MM.1S (cell line): Measurements from ENCODE around the gene PRM2.

Source experiments
- DNase-seq: peaks from one replicate; pipeline ENCODE4 v3.0.0-alpha.2; 2015
- H2AFZ ChIP-seq: fragments of 300-600 bp; sonication (generic); 2 replicates; pipeline ENCODE4 v1.6.0; 2016; ENCODE audit warnings: antibody characterized with exemption, low read length
- H3F3A ChIP-seq: fragments of 300-600 bp; sonication (generic); 2 replicates; pipeline ENCODE4 v1.6.1; 2016; ENCODE audit warnings: mild to moderate bottlenecking, antibody characterized with exemption, low read length, moderate library complexity, mixed read lengths; ENCODE audit not compliant: insufficient read depth
- H3K27ac ChIP-seq: fragments of 300-600 bp; sonication (generic); 2 replicates; pipeline ENCODE4 v1.5.1; 2016; ENCODE audit warnings: mild to moderate bottlenecking, low read length
- H3K27me3 ChIP-seq: fragments of 300-600 bp; sonication (generic); replicated peaks from 2 replicates; pipeline ENCODE4 v1.6.0; 2016; ENCODE audit warnings: low read length; ENCODE audit not compliant: insufficient read depth
- H3K36me3 ChIP-seq: fragments of 300-600 bp; sonication (generic); replicated peaks from 2 replicates; pipeline ENCODE4 v1.6.1; 2016; ENCODE audit warnings: mild to moderate bottlenecking, low read length, mixed read lengths; ENCODE audit not compliant: insufficient read depth
- H3K4me1 ChIP-seq: fragments of 300-600 bp; sonication (generic); 2 replicates; pipeline ENCODE4 v1.6.1; 2016; ENCODE audit warnings: low read length, mixed read lengths
- H3K4me2 ChIP-seq: fragments of 300-600 bp; sonication (generic); 2 replicates; pipeline ENCODE4 v1.6.0; 2016; ENCODE audit warnings: low read depth, low read length
- H3K4me3 ChIP-seq: fragments of 300-600 bp; sonication (generic); 2 replicates; pipeline ENCODE4 v1.5.1; 2016; ENCODE audit warnings: low read length, mixed read lengths
- H3K79me2 ChIP-seq: fragments of 300-600 bp; sonication (generic); 2 replicates; pipeline ENCODE4 v1.6.1; 2016; ENCODE audit warnings: mixed run types, low read length, mixed read lengths
- H3K9ac ChIP-seq: fragments of 300-600 bp; sonication (generic); 2 replicates; pipeline ENCODE4 v1.6.1; 2016; ENCODE audit warnings: low read length, mixed read lengths
- H3K9me2 ChIP-seq: fragments of 300-600 bp; sonication (generic); replicated peaks from 2 replicates; pipeline ENCODE4 v1.6.1; 2016; ENCODE audit warnings: mild to moderate bottlenecking, low read length, mixed read lengths; ENCODE audit not compliant: insufficient read depth
- H3K9me3 ChIP-seq: fragments of 300-600 bp; sonication (generic); replicated peaks from 2 replicates; pipeline ENCODE4 v1.6.1; 2016; ENCODE audit warnings: mild to moderate bottlenecking, low read length, mixed read lengths; ENCODE audit not compliant: insufficient read depth
- H4K20me1 ChIP-seq: fragments of 300-600 bp; sonication (generic); 2 replicates; pipeline ENCODE4 v1.6.1; 2016; ENCODE audit warnings: mild to moderate bottlenecking, low read length, moderate library complexity, mixed read lengths; ENCODE audit not compliant: insufficient read depth
- EZH2 ChIP-seq: fragments of 300-600 bp; sonication (generic); optimal IDR thresholded peaks from 2 replicates; pipeline ENCODE3; 2017; ENCODE audit warnings: low read depth, mild to moderate bottlenecking, antibody characterized with exemption, low read length, mixed read lengths
- EZH2phosphoT487 ChIP-seq: fragments of 300-600 bp; sonication (generic); IDR thresholded peaks from 2 replicates; pipeline ENCODE4 v1.6.1; 2018; ENCODE audit warnings: antibody characterized with exemption, low read length
- TF ChIP-seq, protein P1 (sequence below): fragments of 300-600 bp; sonication (generic); IDR thresholded peaks from 2 replicates; pipeline ENCODE4 v1.5.1; 2016; ENCODE audit warnings: antibody characterized with exemption, low read length, mixed read lengths

PRM2 gene

DNA sequence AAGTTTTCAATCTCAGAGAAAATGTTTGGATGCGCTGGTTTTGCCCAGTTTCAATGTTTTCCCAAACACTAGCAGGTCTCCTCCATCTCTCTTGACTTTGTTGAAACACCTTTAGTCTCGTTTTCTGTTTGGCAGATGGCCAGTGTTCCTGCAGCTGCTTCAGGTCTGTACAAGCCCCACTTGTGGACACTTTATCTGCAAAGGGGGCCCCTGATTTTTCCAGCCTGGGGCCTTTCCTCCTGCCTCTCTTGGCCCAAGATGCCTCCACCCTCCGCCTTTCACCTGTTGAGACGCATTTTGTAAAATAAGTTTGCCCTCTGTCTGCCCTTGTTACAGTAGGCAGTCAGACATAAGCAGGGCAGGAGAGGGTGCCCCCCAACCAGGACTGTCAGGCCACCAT, 26.7 kb upstream of the PRM2 start:
- Histone ChIP-seq H3K79me2 (no peaks in the 10 kb centered on the region), H3K4me2 (0 out of 2 replicates have a peak overlapping the region, but pooled peaks have one; percentile 22), H3K36me3 (no peaks in the 10 kb centered on the region), H2AFZ (no peak overlapping the region), H3F3A (peaks cover 11% of the 10 kb centered on the region; the same call in 1 of the 2 replicates), H3K4me1 (peaks cover 11% of the 10 kb centered on the region), H3K4me3 (no peak overlapping the region), H3K9me3 (no peaks in the 10 kb centered on the region), H3K9me2 (no peaks in the 10 kb centered on the region), H4K20me1 (no peaks in the 10 kb centered on the region), H3K27me3 (0 out of 2 replicates have a peak, but pooled peaks cover 4% of the 10 kb centered on the region), H3K9ac (peak overlapping the region; percentile 16; the same call in 1 of the 2 replicates), H3K27ac (peak overlapping the region; percentile 36; the same call in 1 of the 2 replicates)
- no peak for TF ChIP-seq EZH2
- TF ChIP-seq, protein P1, sequence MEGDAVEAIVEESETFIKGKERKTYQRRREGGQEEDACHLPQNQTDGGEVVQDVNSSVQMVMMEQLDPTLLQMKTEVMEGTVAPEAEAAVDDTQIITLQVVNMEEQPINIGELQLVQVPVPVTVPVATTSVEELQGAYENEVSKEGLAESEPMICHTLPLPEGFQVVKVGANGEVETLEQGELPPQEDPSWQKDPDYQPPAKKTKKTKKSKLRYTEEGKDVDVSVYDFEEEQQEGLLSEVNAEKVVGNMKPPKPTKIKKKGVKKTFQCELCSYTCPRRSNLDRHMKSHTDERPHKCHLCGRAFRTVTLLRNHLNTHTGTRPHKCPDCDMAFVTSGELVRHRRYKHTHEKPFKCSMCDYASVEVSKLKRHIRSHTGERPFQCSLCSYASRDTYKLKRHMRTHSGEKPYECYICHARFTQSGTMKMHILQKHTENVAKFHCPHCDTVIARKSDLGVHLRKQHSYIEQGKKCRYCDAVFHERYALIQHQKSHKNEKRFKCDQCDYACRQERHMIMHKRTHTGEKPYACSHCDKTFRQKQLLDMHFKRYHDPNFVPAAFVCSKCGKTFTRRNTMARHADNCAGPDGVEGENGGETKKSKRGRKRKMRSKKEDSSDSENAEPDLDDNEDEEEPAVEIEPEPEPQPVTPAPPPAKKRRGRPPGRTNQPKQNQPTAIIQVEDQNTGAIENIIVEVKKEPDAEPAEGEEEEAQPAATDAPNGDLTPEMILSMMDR: no peak
- TF ChIP-seq EZH2phosphoT487: no peak
- peak; percentile 54 for DNase-seq

GRCh38 chr16:11301645-11302501, 25.6 kb upstream of the PRM2 start:
- H3K27me3 ChIP-seq: peaks cover 4% of the 10 kb centered on the region; the same call in 1 of the 2 replicates
- TF ChIP-seq EZH2 (no peak), EZH2phosphoT487 (no peak)
- TF ChIP-seq, protein P1: no peak
- H2AFZ ChIP-seq: no peak overlapping the region
- H3K9me2 ChIP-seq: no peaks in the 10 kb centered on the region
- H3K4me2 ChIP-seq: no peak overlapping the region
- peaks cover 18% of the 10 kb centered on the region for H3K4me1 ChIP-seq
- H3F3A ChIP-seq: peaks cover 9% of the 10 kb centered on the region; the same call in 1 of the 2 replicates
- no peak for DNase-seq
- H3K36me3 ChIP-seq: no peaks in the 10 kb centered on the region
- H3K9me3 ChIP-seq: no peaks in the 10 kb centered on the region
- H3K27ac ChIP-seq: no peak overlapping the region
- no peaks in the 10 kb centered on the region for H4K20me1 ChIP-seq
- H3K4me3 ChIP-seq: no peak overlapping the region
- H3K9ac ChIP-seq: no peak overlapping the region
- H3K79me2 ChIP-seq: no peaks in the 10 kb centered on the region

DNA sequence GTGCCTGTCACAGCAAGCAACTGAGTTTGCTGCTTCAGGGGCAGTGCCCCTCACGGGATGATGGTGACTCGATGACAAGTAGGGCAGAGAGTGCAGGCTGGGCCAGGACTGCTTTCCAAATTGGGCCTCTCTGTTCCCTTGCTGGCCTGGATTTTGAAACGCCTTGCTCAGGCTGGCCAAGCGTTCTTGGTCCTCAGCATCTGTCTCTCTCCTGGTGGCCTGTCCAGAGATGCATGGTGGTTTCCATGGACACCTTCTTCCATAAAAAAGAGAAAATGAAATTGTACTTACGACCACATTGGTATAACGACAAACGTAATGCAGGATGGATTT, 24.2 kb upstream of the PRM2 start:
- TF ChIP-seq EZH2phosphoT487 (no peak), EZH2 (no peak)
- TF ChIP-seq, protein P1: no peak

More for the DNA sequence above, 24.2 kb upstream of the PRM2 start:
- H2AFZ ChIP-seq: no peak overlapping the region
- H3K27me3 ChIP-seq: peaks cover 18% of the 10 kb centered on the region
- no peaks in the 10 kb centered on the region for H3K36me3 ChIP-seq
- no peak overlapping the region for H3K9ac ChIP-seq
- no peak for DNase-seq
- H3K4me2 ChIP-seq: no peak overlapping the region
- no peaks in the 10 kb centered on the region for H4K20me1 ChIP-seq
- peaks cover 9% of the 10 kb centered on the region; the same call in 1 of the 2 replicates for H3F3A ChIP-seq
- no peak overlapping the region for H3K4me3 ChIP-seq
- no peaks in the 10 kb centered on the region for H3K79me2 ChIP-seq
- H3K4me1 ChIP-seq: peaks cover 21% of the 10 kb centered on the region
- H3K9me3 ChIP-seq: no peaks in the 10 kb centered on the region
- no peak overlapping the region for H3K27ac ChIP-seq
- no peaks in the 10 kb centered on the region for H3K9me2 ChIP-seq
